NCI-H2196 (cell line): ENCODE data around the gene MUSTN1.

Experiments used
- DNase-seq: peaks from one replicate; lab custom pipeline; 2025; ENCODE audit not compliant: unreplicated experiment; lab: John Stamatoyannopoulos, UW

MUSTN1 gene

DNA sequence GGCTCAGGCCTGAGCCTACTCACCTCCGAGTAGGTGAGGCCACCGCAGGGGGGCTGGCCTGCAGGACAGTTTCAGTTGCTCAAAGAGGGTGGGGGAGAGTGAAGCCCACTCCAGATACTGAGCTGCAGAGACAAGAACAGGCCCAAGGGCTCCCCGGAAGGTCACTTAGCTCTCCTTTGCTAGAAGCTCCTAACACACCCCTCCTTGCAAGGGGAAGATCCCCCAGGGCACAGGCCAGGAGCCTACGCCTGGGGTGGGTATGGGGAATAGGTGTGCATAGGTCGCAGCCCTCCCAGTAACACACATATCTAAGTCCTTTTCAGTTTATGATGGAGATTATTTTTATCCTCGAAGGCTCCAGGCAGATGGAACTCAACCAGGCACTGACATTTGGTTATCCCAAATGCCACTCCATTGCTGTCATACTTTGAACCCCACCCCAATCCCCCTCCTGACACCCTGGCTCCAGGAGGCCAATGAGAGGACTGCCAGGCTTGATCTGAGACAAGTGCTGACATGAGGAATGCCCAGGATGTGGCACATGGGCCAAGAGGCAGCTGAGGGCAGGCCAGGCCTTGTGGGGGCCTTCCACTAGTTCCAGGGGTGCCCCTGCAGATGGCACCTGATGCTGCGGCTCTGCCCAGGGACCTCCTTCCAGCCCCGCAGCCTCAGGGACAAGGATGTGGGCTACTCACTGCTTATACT is 1.1 kb upstream of the MUSTN1 start:
- no peak for DNase-seq

DNA sequence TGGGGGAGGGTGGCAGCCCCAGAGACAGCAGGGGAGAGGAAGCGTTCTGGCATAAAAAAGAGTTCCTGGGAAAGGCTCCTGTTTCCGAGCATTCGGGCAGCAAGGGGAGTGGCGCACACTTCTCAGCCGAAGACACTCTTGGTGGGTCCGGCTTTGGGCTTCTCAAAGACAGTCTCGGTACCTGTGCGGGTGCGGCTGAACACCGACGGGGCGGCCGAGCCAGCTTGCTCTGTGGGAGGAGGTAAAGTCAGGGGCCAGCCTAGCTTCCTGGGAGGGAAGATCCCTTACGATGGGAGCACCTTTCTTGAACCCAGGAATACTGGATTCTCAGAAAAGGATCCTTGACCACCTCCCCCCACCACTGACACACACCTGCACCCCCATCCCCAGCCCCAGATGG is 1.6 kb downstream of the MUSTN1 start:
- DNase-seq: no peak

GRCh38 chr3:52831500-52832301 is 3.1 kb downstream of the MUSTN1 start:
- peak; percentile 48 for DNase-seq

DNA sequence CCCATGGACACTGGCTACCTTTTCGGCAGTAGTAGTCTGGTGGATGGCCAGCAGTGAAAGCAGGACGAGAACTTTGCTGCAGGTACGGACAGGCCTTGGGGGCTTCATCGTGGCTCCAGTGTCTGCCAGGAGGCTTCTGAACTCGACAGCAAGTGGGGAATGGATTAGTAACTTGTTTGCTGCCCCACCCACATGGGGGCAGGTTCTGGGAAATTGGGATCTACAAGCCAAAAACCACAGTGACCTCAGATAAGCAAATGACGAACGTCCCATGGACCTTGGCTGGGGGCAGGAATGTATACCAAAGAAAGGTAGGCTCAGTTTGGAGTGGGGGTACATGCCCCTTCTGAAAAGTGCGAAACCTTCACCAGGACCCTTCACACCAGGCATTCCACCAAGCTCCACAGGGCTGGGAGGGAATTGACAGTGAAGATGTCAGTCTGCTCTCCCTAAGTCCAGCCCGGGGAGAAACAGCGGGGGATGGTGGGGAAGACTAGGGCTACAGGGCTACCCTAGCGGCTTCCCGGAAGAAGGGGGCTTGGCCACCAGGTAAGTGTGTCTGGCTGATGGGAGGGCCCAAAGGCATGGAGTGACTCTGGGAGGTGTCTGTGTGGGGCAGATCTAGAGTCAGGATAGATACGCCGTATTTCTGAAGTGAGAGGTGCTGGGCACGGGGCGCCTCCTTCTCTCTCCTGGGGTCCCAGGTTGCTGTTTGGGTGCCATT is 4.1 kb downstream of the MUSTN1 start, which contains the start of gene ITIH4:
Gene ITIH4, minus strand, starts transcription at position 138 of the 724 bp plus-strand sequence. Its CDS starts 30 bp downstream, at position 108.
- no peak for DNase-seq

- DNase-seq: no peak
Observed at GRCh38 chr3:52829906-52830463, 4.8 kb downstream of the MUSTN1 start.

DNA sequence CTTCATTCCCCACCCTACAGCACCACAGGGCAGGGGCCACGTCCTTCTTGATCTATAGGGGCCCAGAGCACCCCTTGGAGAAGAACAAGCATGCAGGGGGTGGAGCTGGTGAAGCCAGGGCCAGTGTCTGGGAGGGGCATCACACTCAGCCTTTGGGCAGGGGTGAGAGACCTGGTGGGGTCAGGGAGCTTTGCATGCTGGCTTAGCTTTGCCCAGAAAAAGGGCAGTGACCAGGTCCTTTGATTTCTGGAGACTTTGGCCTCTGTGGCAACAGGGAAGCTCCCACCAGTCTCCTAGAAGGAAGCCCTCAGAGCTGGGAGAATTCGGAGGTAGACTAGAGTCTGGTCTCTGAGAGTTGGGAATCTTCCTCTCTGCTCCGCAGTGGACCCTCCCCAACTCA is 5.3 kb downstream of the MUSTN1 start:
- DNase-seq: no peak

DNA sequence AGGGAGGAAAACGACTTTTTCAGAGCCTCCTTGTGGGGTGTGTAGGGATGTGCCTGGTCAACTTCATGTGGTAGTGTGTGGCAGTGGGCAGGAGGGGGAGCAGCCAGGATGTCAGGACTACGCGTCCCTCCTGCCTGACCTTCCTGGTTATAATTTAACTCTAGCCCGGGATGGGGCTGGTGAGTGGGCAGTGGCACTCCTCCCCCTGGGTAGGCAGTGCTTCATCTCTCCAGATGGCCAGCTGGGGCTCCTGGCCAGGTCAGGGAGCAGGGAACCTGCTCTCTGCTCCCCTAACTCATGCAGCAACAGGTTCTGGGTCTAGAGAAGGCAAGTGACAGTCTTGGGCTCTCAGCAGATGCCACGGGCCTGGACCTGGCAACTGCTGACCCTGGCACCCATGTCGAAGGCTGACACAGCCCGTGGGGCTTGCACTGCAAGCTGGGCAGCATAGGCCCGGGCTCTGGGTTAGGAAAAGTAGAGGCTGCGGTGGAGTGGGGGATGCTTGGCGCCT is 6.9 kb downstream of the MUSTN1 start:
- DNase-seq: no peak

GRCh38 chr3:52827441-52827840 is 7.4 kb downstream of the MUSTN1 start:
- DNase-seq: no peak

DNA sequence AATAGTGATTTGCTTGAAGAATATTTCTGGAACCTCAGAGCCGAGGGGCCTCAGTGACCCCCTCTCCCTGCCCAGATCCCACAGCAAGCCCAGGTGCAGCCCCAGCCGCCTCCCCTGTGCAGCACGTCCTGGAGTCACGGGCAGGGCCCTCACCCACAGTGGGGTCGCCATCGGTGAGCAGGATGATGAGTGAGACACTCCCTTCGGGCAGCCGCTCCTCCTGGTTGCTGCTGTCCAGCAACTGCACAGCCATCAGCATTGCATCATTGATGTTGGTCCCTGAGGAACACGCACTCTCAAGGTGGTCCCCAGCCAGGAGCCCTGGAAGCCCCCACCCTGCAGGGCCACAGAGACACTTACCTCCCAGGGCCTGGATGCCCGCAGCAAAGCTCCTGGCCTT is 10.8 kb downstream of the MUSTN1 start:
- no peak for DNase-seq

- no peak for DNase-seq
Observed at GRCh38 chr3:52822363-52822762, 12.5 kb downstream of the MUSTN1 start.

DNA sequence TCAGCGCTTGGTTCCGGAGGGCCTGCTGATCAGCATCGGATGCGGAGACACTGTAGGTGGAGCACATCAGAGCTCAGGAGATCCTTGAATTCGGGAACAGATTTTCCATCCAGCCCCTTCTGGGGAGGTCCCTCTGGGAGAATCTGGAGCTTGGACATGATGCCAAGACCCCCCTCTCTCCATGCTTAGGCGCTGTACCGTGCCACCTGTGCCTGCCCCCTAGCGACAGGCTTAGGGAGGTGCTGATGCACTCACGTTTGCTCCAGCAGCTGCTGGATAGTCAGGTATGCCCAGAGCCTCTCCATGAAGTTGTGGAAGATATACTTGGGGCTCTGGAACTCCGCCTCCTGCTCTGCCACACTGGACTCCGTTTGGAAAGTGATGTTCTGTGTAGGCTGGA is 14.1 kb downstream of the MUSTN1 start:
- DNase-seq: no peak

DNA sequence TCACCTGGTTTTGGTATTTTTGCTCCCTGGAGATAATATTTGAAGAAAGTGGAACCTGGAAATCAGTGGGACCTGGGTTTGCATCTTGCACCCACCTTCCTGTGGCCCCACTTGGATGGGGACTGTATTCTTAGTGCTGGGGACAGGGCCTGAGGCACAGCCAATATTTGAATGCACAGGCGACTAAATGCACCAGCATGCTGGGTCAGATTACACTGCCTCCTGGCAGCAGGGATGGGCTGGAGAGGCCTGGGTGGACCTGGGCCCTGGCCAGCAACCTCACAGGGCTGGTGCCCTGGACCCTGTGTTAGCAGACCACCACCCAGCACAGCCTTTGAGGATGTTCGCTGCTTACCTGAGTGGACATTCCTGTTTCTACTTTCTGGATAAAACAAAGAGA is 14.9 kb downstream of the MUSTN1 start:
- DNase-seq: no peak

- no peak for DNase-seq
Observed at GRCh38 chr3:52817860-52818259, 17.0 kb downstream of the MUSTN1 start.

GRCh38 chr3:52817221-52817620 is 17.6 kb downstream of the MUSTN1 start:
- no peak for DNase-seq

- DNase-seq: no peak
Observed at GRCh38 chr3:52816654-52817053, 18.2 kb downstream of the MUSTN1 start.

- no peak for DNase-seq
Observed at GRCh38 chr3:52816199-52816598, 18.6 kb downstream of the MUSTN1 start.

DNA sequence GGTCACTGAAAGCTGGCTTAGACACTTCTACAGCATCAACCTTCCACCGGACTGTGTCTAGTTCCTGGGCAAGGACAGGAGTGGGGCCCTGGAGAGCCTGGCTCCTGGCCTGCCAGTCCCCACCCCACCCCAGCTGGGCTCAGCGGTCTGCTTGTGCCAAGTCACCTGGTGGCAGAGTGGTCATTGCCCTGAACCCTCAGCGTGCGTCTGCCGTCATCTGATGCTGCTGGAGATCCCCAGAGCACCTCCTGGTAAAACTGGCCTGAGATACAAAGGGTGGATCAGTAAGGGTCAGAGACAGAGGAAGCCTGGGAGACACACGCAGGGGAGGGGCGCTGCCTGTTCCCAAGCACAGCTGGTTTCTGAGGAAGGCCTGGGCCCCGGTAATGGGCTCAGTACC is 21.0 kb downstream of the MUSTN1 start:
- no peak for DNase-seq

- peak; percentile 3 for DNase-seq
Observed at GRCh38 chr3:52811452-52812011, 23.3 kb downstream of the MUSTN1 start.

DNA sequence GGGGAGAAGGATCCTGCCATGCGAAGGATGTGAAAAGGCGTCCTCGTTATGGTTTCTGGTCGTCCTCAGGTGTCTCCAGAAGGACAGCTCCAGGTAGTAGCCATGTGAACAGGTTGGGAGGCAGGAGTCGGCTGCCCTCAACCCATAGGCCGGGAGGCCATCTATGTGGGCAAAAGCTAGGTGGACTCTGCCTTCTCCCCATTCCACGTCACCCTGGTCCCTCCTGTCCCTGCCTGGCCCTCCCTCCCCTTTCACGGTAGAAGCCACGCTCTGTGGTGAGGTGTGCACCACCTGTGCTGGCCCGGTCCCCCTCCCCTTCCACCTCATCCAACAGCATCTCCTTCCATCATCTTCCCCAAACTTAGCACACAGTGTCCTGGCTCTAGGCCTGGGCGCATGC is 23.9 kb downstream of the MUSTN1 start:
- no peak for DNase-seq

GRCh38 chr3:52809662-52810377 is 25.0 kb downstream of the MUSTN1 start:
- peak; percentile 2 for DNase-seq
